ENCODE results near the gene CCNF. TPM values are rescaled to one million over a fixed set of nuclear protein-coding genes. Genes with fewer than 3 reads are reported as not detected.
A peak's percentile ranks its signal among the peaks of the same experiment; 100 is the strongest.

CCNF gene
- total RNA-seq, 1 experiment from 2014 or later = 60.8 TPM

DNA sequence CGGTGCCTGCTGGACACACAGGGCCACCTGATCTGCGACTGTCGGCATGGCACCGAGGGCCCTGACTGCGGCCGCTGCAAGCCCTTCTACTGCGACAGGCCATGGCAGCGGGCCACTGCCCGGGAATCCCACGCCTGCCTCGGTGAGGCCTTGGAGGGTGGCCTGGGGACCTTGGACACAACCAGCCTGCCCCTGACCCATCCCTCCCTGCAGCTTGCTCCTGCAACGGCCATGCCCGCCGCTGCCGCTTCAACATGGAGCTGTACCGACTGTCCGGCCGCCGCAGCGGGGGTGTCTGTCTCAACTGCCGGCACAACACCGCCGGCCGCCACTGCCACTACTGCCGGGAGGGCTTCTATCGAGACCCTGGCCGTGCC, 43.2 kb downstream of the CCNF start:
- no peak for ATAC-seq
- RAD21 ChIA-PET (ENCODE audit: low non-redundant PET in 1 of 2, low total read pairs in 2 of 2, uncharacterized antibody in 2 of 2, unreplicated experiment in 2 of 2) = no interaction called here

DNA sequence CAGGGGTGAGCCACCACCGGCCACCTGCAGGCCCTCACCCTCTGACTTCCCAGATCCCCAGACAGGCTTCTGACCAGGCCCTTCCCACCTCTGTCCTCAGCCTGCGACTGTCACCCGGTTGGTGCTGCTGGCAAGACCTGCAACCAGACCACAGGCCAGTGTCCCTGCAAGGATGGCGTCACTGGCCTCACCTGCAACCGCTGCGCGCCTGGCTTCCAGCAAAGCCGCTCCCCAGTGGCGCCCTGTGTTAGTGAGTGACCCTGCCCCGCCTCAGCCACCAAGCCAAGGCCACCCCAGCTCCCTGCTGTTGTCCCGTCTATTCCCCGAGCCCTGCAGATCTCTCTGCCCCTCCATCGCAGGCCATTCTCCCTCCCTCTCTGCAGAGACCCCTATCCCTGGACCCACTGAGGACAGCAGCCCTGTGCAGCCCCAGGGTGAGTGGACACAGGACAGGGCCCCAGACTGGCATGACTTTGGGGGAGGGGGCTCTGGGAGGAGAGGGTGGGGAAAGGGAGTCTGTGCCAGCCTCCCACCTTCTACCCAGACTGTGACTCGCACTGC, 43.7 kb downstream of the CCNF start:
- Histone ChIP-seq H3K9me2 (ENCODE audit: insufficient read depth) (no peaks in the 10 kb centered on the region), H3K9me3 (ENCODE audit: control insufficient read depth in 1 of 2, insufficient read depth in 1 of 2, low read depth in 1 of 2, low read length in 2 of 2) (no peaks in the 10 kb centered on the region), H3K9ac (ENCODE audit: low read length) (peak overlapping the region; percentile 95), H3K4me3 (replicated peaks in 1 of 2; ENCODE audit: low read depth in 1 of 2, low read length in 2 of 2) (peak overlapping the region; percentile 34 to 87; a peak in 3 of 4 replicates), H3K79me2 (ENCODE audit: insufficient read depth, low read length) (peaks cover 25% of the 10 kb centered on the region; the same call in 1 of the 2 replicates), H3K27me3 (ENCODE audit: insufficient read depth, low read length) (no peaks in the 10 kb centered on the region), H4K20me1 (ENCODE audit: insufficient read depth) (no peaks in the 10 kb centered on the region), H3K36me3 (ENCODE audit: control insufficient read depth in 1 of 2, insufficient read depth in 2 of 2, low read length in 2 of 2) (no peaks in the 10 kb centered on the region), H3K27ac (ENCODE audit: low read depth, low read length) (peak overlapping the region; percentile 97; the same call in 1 of the 2 replicates), H3K4me1 (ENCODE audit: control insufficient read depth in 1 of 2, insufficient read depth in 2 of 2, low read length in 2 of 2) (peaks cover 33 to 60% of the 10 kb centered on the region in 2 experiments), H2AFZ (ENCODE audit: low read depth, low read length, poor library complexity, severe bottlenecking) (no peak overlapping the region), H3K4me2 (ENCODE audit: low read length) (peak overlapping the region; percentile 99)
- RAD21 ChIA-PET (ENCODE audit: low non-redundant PET in 1 of 2, low total read pairs in 2 of 2, uncharacterized antibody in 2 of 2, unreplicated experiment in 2 of 2) = no interaction called here
- CTCF ChIA-PET = no interaction called here
- DNase-seq (ENCODE audit: low read depth, low spot score) (no peak), ATAC-seq (no peak)
- no TSS peak for BruUV-seq (replicated peaks)
- POLR2A ChIA-PET = no interaction called here
- intact Hi-C loops (cut with micrococcal nuclease) = no loop called here
- TF ChIP-seq ZNF274 (IDR thresholded peaks at IDR 0.05; ENCODE audit: low read depth, low read length) = no peak
- TF ChIP-seq POLR2A (IDR thresholded peaks at IDR 0.05; ENCODE audit: borderline replicate concordance, extremely low read depth, insufficient read depth, insufficient read length) = no peak
- no peak for TF ChIP-seq SRF (IDR thresholded peaks at IDR 0.05; ENCODE audit: low read depth)
- no peak for TF ChIP-seq SIN3A (IDR thresholded peaks at IDR 0.05; ENCODE audit: low read depth)
- TF ChIP-seq FOSL1 (IDR thresholded peaks at IDR 0.05; ENCODE audit: low read depth) = no peak
- no peak for TF ChIP-seq EGR1 (IDR thresholded peaks at IDR 0.05; ENCODE audit: low read depth)
- TF ChIP-seq EZH2phosphoT487 (IDR thresholded peaks at IDR 0.05; ENCODE audit: borderline replicate concordance) = no peak
- TF ChIP-seq, protein P1, sequence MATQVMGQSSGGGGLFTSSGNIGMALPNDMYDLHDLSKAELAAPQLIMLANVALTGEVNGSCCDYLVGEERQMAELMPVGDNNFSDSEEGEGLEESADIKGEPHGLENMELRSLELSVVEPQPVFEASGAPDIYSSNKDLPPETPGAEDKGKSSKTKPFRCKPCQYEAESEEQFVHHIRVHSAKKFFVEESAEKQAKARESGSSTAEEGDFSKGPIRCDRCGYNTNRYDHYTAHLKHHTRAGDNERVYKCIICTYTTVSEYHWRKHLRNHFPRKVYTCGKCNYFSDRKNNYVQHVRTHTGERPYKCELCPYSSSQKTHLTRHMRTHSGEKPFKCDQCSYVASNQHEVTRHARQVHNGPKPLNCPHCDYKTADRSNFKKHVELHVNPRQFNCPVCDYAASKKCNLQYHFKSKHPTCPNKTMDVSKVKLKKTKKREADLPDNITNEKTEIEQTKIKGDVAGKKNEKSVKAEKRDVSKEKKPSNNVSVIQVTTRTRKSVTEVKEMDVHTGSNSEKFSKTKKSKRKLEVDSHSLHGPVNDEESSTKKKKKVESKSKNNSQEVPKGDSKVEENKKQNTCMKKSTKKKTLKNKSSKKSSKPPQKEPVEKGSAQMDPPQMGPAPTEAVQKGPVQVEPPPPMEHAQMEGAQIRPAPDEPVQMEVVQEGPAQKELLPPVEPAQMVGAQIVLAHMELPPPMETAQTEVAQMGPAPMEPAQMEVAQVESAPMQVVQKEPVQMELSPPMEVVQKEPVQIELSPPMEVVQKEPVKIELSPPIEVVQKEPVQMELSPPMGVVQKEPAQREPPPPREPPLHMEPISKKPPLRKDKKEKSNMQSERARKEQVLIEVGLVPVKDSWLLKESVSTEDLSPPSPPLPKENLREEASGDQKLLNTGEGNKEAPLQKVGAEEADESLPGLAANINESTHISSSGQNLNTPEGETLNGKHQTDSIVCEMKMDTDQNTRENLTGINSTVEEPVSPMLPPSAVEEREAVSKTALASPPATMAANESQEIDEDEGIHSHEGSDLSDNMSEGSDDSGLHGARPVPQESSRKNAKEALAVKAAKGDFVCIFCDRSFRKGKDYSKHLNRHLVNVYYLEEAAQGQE (IDR thresholded peaks at IDR 0.05; ENCODE audit: low read depth) = no peak
- no peak for TF ChIP-seq YY1 (IDR thresholded peaks at IDR 0.05; ENCODE audit: extremely low read depth, insufficient replicate concordance, low read depth, low read length)
- TF ChIP-seq, protein P2, sequence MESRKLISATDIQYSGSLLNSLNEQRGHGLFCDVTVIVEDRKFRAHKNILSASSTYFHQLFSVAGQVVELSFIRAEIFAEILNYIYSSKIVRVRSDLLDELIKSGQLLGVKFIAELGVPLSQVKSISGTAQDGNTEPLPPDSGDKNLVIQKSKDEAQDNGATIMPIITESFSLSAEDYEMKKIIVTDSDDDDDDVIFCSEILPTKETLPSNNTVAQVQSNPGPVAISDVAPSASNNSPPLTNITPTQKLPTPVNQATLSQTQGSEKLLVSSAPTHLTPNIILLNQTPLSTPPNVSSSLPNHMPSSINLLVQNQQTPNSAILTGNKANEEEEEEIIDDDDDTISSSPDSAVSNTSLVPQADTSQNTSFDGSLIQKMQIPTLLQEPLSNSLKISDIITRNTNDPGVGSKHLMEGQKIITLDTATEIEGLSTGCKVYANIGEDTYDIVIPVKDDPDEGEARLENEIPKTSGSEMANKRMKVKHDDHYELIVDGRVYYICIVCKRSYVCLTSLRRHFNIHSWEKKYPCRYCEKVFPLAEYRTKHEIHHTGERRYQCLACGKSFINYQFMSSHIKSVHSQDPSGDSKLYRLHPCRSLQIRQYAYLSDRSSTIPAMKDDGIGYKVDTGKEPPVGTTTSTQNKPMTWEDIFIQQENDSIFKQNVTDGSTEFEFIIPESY (IDR thresholded peaks at IDR 0.05; ENCODE audit: extremely low read depth, insufficient replicate concordance, low read length) = no peak
- TF ChIP-seq, protein P3, sequence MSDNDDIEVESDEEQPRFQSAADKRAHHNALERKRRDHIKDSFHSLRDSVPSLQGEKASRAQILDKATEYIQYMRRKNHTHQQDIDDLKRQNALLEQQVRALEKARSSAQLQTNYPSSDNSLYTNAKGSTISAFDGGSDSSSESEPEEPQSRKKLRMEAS (IDR thresholded peaks at IDR 0.05) = no peak

More for the DNA sequence above, 43.2 kb downstream of the CCNF start:
- H3K9me2 ChIP-seq (ENCODE audit: insufficient read depth) = no peaks in the 10 kb centered on the region
- H3K4me1 ChIP-seq (ENCODE audit: control insufficient read depth in 1 of 2, insufficient read depth in 2 of 2, low read length in 2 of 2) = peaks cover 33 to 65% of the 10 kb centered on the region in 2 experiments
- intact Hi-C loops (cut with micrococcal nuclease) = no loop called here
- no peak overlapping the region for H2AFZ ChIP-seq (ENCODE audit: low read depth, low read length, poor library complexity, severe bottlenecking)
- POLR2A ChIA-PET = no interaction called here
- no peaks in the 10 kb centered on the region for H3K27me3 ChIP-seq (ENCODE audit: insufficient read depth, low read length)
- H4K20me1 ChIP-seq (ENCODE audit: insufficient read depth) = no peaks in the 10 kb centered on the region
- no peak overlapping the region; the same call in 1 of the 2 replicates for H3K27ac ChIP-seq (ENCODE audit: low read depth, low read length)
- no peak for DNase-seq (ENCODE audit: low read depth, low spot score)
- no TSS peak for BruUV-seq (replicated peaks)
- no peak for TF ChIP-seq EGR1 (IDR thresholded peaks at IDR 0.05; ENCODE audit: low read depth)
- TF ChIP-seq CBX3 (IDR thresholded peaks at IDR 0.05; ENCODE audit: low read depth) = no peak
- no peak for TF ChIP-seq TCF7L2 (IDR thresholded peaks at IDR 0.05; ENCODE audit: borderline replicate concordance, extremely low read depth, insufficient read depth, insufficient read length)
- no peak for TF ChIP-seq EZH2phosphoT487 (IDR thresholded peaks at IDR 0.05; ENCODE audit: borderline replicate concordance)
- TF ChIP-seq ZNF274 (IDR thresholded peaks at IDR 0.05; ENCODE audit: low read depth, low read length) = no peak
- TF ChIP-seq, protein P3 (IDR thresholded peaks at IDR 0.05) = no peak
- no peak for TF ChIP-seq SP1 (IDR thresholded peaks at IDR 0.05; ENCODE audit: low read depth)
- no peak for TF ChIP-seq SIN3A (IDR thresholded peaks at IDR 0.05; ENCODE audit: low read depth)
- TF ChIP-seq EZH2 (IDR thresholded peaks at IDR 0.05) = no peak
- CTCF ChIA-PET = no interaction called here
- H3K9me3 ChIP-seq (ENCODE audit: control insufficient read depth in 1 of 2, insufficient read depth in 1 of 2, low read depth in 1 of 2, low read length in 2 of 2) = no peaks in the 10 kb centered on the region
- no peak overlapping the region for H3K4me2 ChIP-seq (ENCODE audit: low read length)
- H3K9ac ChIP-seq (ENCODE audit: low read length) = no peak overlapping the region
- no peaks in the 10 kb centered on the region for H3K36me3 ChIP-seq (ENCODE audit: control insufficient read depth in 1 of 2, insufficient read depth in 2 of 2, low read length in 2 of 2)
- H3K4me3 ChIP-seq (replicated peaks in 1 of 2; ENCODE audit: low read depth in 1 of 2, low read length in 2 of 2) = no peak overlapping the region
- peaks cover 20% of the 10 kb centered on the region; the same call in 1 of the 2 replicates for H3K79me2 ChIP-seq (ENCODE audit: insufficient read depth, low read length)
